Activated CD4-positive, CD25-positive, alpha-beta regulatory T cell treated with anti-CD3 and anti-CD28 coated beads, Interleukin-2, amount 50 U/mL, for 24 hours (primary cell): ENCODE data around the gene BAG5.

Experiments used
- ATAC-seq, 2 donors: fragments of 150-1000 bp; cut with Tn5 transposase; one replicate each; pipeline ENCODE4 v1.10.0; 2021; ENCODE audit warnings: mild to moderate bottlenecking in 1 of 2, moderate library complexity in 1 of 2

Gene BAG5

DNA sequence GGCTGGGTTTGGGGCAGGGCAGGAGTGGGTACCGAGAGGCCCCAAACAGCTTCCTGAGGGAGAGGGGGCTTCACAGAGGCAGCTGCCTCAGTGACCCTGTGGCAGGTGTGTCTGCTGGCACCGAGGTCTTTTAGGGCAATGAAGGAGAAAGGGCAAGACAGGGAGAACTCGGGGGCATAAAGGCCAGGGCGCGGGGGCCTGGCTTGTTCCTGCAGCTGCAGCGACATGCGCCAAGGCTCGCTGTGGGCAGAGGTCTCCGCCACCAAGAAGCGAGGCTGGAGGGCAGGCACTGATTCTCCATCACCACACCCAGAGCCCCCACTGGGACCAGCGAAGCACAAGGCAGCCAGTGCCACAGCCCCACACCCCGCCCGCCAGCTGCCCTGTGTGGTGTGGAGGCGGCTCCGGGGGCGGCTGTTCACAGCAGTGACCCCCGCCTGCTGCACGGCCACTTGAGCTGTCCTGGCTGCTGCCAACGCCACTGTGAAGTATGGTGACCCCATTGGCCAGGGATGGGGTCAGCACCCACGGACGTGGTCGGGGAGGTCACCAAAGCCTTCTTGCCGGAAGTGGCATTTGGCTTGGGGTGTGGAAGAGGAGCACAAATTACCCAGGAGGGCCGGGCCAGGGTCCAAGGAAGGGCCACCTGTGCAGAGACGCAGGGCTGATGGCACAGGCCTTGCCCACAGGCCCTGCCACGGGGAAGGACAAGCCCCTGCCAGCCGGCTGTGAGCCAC is 16.4 kb downstream of the BAG5 start:
- no peak for ATAC-seq

DNA sequence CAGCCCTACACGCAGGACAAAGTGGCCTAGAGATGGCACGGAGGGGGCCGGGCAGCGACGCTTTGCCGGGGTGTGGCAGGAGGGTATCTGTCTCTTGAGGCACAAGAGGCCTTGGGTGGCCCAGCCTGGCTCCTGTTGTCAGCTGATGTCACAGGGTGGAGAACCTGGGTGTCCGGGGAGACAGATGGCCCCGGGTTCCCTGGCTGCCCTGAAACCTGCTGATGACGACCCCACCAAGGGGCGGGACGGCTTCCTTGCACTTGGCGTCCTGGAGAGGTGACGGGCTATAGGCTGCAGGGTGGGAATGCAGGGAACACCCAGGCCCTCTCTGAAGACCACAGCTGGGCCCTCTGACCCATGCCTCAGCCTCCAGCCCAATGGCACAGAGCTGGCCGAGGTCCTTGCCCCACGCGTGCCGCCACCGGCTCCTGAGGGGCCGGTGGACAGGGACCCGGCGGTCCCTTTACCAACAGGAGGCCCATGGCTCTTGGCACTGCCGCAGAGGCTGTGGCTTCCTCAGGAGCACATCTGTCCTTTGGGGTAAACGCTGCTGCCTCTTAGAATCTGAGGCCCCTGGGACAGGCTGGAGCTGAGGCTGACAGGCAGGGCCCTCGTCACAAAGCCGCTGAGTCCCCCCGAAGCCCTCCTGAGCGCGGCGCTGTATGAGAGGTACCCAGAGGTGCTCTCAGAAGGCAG is 17.1 kb downstream of the BAG5 start:
- ATAC-seq, result no peak

GRCh38 chr14:103544388-103545218 is 17.9 kb downstream of the BAG5 start:
- ATAC-seq, result no peak

DNA sequence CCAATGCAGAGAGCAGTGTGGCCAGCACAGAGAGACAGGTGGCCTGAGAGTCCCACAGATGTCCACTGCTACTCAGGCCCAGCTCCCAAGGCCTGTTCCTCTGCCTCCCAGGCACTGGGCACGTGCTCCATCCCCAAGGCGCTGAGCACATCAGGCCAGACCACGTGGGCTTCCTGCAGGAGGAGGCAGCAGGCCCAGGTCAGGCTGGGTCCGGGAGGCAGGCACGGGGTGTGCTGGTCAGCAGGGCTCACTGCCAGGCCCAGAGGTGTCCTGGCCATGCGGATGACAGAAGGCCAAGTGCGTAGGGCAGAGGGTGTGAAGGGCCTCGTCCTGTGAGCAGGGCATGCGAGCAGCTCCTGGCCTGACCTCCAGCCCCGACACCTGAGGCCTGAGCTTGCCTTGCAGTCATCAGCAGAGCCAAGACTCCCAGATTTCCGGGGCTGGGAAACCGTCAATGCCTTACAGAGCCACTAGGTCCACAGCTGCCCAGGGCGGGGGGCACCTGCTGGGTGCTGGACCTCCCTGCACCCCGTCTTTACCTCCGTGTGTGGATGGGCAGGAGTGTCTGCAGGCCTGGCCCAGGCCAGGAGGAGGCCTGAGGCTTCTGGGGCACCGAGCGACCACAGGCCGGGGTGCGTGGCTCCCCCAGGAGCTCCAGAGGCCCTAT is 18.6 kb downstream of the BAG5 start:
- no peak for ATAC-seq

GRCh38 chr14:103543140-103543539 is 19.3 kb downstream of the BAG5 start:
- ATAC-seq, result no peak

GRCh38 chr14:103542605-103543088 is 19.8 kb downstream of the BAG5 start:
- ATAC-seq, result no peak

- ATAC-seq, result no peak
Observed at GRCh38 chr14:103541709-103542604, 20.5 kb downstream of the BAG5 start.

DNA sequence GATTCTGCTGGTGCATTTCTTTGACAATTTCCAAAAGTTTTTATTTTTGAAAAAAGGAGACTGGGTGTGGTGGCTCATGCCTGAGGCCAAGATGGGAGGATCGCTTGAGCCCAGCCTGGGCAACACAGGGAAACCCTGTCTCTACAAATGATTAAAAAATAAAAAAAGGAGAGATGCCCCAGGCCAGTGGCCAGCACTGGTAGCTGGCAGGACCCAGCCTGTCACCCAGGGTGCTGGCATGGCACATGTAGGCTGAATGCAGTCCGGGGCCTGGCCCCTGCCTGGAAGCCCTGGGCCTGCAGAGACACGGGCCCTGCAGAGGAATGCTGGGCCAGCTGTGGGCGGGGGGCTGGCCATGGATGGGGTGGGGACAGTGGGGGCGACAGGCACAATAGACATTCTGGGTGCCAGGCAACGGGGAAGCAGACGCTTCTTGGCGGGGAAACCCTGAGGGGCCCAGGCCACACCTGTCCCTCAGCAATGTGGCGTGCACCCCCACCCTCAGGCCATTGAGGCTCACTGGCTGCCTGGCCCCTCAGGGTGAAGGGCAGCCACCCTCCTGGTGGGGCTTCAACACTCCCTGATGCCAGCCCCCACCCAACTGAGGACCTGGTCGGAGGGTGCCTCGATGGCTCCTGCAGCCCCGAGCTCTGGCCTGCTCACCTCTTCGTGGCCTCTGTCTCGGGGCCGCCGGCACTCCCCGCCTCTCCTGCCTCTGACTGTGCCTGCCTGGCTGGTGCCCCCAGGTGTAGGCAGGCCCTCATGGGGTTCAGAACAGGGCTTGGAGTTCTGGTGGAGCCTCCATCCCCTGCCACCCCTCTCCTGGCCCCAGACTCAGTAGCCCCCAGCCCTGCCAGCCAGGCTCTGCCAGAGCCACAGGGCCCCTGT is 21.4 kb downstream of the BAG5 start:
- no peak for ATAC-seq

- peak in 1 of 2 donors; percentile 30 for ATAC-seq
Observed at GRCh38 chr14:103539056-103539825, 23.2 kb downstream of the BAG5 start.

DNA sequence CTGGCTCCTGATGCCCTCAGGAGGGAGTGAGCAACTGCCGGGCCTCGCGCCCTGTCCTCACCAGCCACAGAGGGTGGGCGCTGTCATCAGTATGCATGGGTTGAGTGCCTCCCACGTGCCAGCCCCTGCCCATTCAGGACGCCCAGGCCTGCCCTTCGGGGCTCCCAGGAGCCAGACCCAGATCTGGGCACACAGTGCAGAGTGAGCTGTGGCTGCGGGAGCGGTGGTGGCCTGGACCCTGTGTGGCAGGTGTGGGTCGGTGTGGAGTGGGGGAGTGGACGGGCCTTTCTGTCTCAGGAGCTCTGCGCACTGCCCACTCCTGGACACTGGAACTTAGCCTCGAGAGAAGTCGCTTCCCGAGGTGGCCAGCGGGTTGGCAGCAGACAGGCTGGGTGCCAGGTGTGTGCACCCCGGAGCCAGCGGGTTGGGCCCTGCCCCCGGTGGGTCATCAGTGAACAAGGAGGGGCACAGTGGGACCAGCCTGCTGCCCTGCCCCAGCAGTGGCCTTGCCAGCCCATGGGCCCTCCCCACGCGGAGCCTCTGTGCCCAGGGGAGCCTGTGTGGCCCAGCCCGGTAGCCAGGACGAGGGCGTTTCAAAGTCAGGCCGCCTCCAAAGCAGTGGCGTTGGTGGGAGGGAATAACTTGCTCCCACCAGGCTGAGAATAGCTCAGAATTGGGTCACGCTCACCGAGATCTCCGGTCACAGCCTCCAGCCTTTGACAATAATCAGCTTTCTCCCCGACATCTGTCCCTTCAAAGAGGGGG is 24.0 kb downstream of the BAG5 start:
- no peak for ATAC-seq

- ATAC-seq, result no peak
Observed at GRCh38 chr14:103537175-103537990, 25.1 kb downstream of the BAG5 start.

- ATAC-seq, result no peak
Observed at GRCh38 chr14:103536693-103537092, 25.8 kb downstream of the BAG5 start.

- ATAC-seq, result no peak
Observed at GRCh38 chr14:103535891-103536565, 26.4 kb downstream of the BAG5 start.

- no peak for ATAC-seq
Observed at GRCh38 chr14:103535081-103535890, 27.2 kb downstream of the BAG5 start.

- ATAC-seq, result no peak
Observed at GRCh38 chr14:103534576-103535061, 27.8 kb downstream of the BAG5 start.

DNA sequence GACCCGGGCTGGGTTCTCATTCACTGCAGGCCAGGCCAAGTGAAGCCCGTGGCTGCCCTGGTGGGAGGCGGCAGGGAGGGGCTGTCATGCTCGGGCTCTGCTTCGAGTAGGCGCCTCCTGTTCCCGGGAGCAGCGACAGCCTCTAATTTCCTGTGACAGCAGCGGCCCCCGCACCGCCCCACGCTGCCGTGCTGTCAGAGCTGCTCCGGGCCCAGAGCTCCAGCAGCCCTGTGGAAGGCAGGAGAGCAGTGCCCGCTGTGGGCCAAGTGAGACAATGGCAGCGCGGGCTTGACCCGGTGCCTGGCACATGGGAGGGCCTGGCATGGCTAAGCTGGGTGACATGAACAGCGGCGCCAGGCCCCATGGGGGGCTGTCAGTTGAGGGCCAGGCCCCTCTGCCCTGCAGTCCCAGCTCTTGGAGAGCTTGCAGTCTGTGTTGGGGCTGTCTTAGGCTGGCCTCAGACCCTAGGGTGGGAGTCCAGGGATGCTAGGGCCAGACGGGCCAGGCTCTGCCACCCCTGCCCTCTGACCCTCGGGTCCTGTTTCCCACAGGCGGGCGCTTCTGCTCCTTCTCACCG is 28.4 kb downstream of the BAG5 start:
- no peak for ATAC-seq
